ENCODE results near the gene GLP2R.

GRCh38 chr17:9811537-9811936 lies 14.2 kb upstream of the GLP2R start:
- TF ChIP-seq CTCF (IDR thresholded peaks at IDR 0.05 in 4 of 5, conservative IDR thresholded peaks at IDR 0.05 in 1 of 5) (no peak), POLR2A (IDR thresholded peaks at IDR 0.05) (no peak)

Data from gastrocnemius medialis (tissue), 4 donors.